ENCODE data around the gene PIKFYVE.

- TF ChIP-seq EZH2 (IDR thresholded peaks at IDR 0.05; ENCODE audit: insufficient read depth, low read length), result no peak
- TF ChIP-seq CTCF (IDR thresholded peaks at IDR 0.05; ENCODE audit: insufficient read depth, low read depth, low read length), result no peak
Observed at GRCh38 chr2:208228476-208228875, 37.6 kb upstream of the PIKFYVE start.

All from astrocyte (in vitro differentiated cells and primary cell).